ENCODE measurements around the gene P2RY8.

DNA sequence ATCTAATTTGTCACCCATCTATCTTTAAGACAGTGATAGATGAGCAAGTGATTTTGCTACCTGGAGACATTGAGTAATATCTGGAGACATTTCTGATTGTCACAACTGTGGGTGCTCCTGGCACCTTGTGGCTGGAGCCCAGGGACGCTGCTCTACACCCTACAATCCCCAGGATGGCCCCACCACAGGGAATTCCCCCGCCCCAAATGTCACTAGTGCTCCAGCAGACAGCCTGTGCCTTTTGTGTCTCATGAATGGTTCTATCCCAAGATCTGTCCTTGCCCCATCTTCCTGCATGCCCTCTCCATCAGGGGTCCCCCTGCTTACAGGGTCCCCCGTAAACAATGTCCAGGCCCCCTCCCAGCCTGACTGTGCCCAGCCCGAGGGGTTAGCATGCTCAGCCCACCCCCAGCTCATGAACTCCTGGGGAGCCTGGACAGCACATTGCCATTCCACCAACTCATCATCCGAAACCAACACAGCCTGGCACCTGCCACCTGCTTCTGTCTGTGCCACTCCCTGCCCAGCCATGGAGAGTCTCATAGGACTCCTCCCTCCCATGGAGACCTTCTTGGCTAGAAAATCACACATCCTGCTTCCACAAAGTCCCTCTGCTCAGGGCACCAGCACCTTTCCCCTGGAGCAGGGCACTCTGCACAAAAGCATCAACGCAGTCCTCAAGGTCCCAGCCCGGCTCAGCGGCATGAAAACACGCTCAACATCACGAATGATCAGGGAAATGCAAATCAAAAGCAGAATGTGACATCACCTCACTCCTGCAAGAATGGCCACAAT, 5.7 kb downstream of the P2RY8 start:
- TF ChIP-seq EZH2 (IDR thresholded peaks at IDR 0.05; ENCODE audit: borderline replicate concordance, low read depth, low read length, poor library complexity, severe bottlenecking), result no peak
- TF ChIP-seq, protein P1, sequence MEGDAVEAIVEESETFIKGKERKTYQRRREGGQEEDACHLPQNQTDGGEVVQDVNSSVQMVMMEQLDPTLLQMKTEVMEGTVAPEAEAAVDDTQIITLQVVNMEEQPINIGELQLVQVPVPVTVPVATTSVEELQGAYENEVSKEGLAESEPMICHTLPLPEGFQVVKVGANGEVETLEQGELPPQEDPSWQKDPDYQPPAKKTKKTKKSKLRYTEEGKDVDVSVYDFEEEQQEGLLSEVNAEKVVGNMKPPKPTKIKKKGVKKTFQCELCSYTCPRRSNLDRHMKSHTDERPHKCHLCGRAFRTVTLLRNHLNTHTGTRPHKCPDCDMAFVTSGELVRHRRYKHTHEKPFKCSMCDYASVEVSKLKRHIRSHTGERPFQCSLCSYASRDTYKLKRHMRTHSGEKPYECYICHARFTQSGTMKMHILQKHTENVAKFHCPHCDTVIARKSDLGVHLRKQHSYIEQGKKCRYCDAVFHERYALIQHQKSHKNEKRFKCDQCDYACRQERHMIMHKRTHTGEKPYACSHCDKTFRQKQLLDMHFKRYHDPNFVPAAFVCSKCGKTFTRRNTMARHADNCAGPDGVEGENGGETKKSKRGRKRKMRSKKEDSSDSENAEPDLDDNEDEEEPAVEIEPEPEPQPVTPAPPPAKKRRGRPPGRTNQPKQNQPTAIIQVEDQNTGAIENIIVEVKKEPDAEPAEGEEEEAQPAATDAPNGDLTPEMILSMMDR (conservative IDR thresholded peaks at IDR 0.05; ENCODE audit: low read depth, low read length), result no peak

All from A673 (cell line).